ENCODE measurements around the gene WDR5. TPM values are rescaled to one million over a fixed set of nuclear protein-coding genes. Genes with fewer than 3 reads are reported as not detected.

The WDR5 gene
- total and polyA plus RNA-seq, 2 of the 13 experiments (the other 11 are each of a cell fraction or from before 2014, with no cell fraction given), result 34.3 TPM

GRCh38 chr9:134163371-134164196 is 27.7 kb downstream of the WDR5 start (continued):
- TF ChIP-seq MNT (IDR thresholded peaks at IDR 0.05), result no peak
- no peak for TF ChIP-seq ZNF18 (CRISPR knock-in tag; IDR thresholded peaks at IDR 0.05; ENCODE audit: insufficient replicate concordance)
- 0 out of 2 replicates have a peak, but pooled peaks have one; percentile 34 for TF ChIP-seq POGK (CRISPR knock-in tag; conservative IDR thresholded peaks at IDR 0.05)

GRCh38 chr9:134164879-134165278 is 29.0 kb downstream of the WDR5 start:
- Histone ChIP-seq H3K27me3 (ENCODE audit: control insufficient read depth in 1 of 2, insufficient read depth in 2 of 2, low read length in 2 of 2) (no peaks in the 10 kb centered on the region), H3K79me2 (ENCODE audit: insufficient read depth, low read length) (no peaks in the 10 kb centered on the region), H2AFZ (ENCODE audit: low read length) (no peak overlapping the region), H3K4me2 (ENCODE audit: low read depth, low read length) (no peak overlapping the region), H3K4me3 (replicated peaks in 1 of 3; ENCODE audit: insufficient read depth in 1 of 3, low read depth in 2 of 3, low read length in 3 of 3) (no peak overlapping the region), H3K4me1 (ENCODE audit: insufficient read depth, low read length) (no peaks in the 10 kb centered on the region; the same call in 1 of the 2 replicates), H3K9ac (ENCODE audit: insufficient read depth, low read depth, low read length) (no peak overlapping the region), H3K27ac (ENCODE audit: extremely low read length, insufficient read depth, low read length) (no peak overlapping the region), H3K9me3 (ENCODE audit: low read length) (no peaks in the 10 kb centered on the region), H3K36me3 (replicated peaks in 1 of 2; ENCODE audit: control insufficient read depth in 1 of 2, insufficient read depth in 2 of 2, low read length in 2 of 2) (no peaks in the 10 kb centered on the region; a peak in 1 of 5 replicates), H4K20me1 (ENCODE audit: insufficient read depth, low read length) (no peaks in the 10 kb centered on the region)
- in situ Hi-C loops (cut with HindIII; ENCODE audit: extremely low pct_ligation_motif_present, low pct_unique_long_range_greater_than_20kb), result loop anchor here (5.0 to 10.0 kb wide), 2 partner anchors 160 to 277 kb away; partner anchors contain the start of gene RXRA
- ChIA-PET POLR2A (interaction anchor here (0.7 to 1.7 kb wide), 5 partner anchors 10 to 1134 kb away, joined by 3 to 8 read pairs (median 4); partner anchors contain the start of genes GTF3C5 and WDR5), CTCF (ENCODE audit: low intra/inter-chr PET ratio, low total read pairs) (no interaction called here)
- intact Hi-C loops (cut with micrococcal nuclease; ENCODE audit: unreplicated experiment), result loop anchor here (5.0 kb wide), 1 partner anchor 1073 kb away; no protein-coding TSS in a partner anchor
- ATAC-seq, result no peak
- WGBS (ENCODE audit: low lambda C conversion rate), result 0% methylated on average over 8 of the region's 50 CpGs
- peak; percentile 97 for FAIRE-seq
- DNase-seq (ENCODE audit: low spot score), result no peak
- TF ChIP-seq AGO2 (optimal IDR thresholded peaks at IDR 0.05; ENCODE audit: low read depth, low read length) (peak; percentile 42), ZNF780A (CRISPR knock-in tag; IDR thresholded peaks at IDR 0.05) (no peak), TEAD3 (CRISPR knock-in tag; optimal IDR thresholded peaks at IDR 0.05; ENCODE audit: borderline replicate concordance) (peak; percentile 20)
- no TSS peak for BruUV-seq (replicated peaks)
